ENCODE measurements around the gene PPP1R3D.

PPP1R3D gene

DNA sequence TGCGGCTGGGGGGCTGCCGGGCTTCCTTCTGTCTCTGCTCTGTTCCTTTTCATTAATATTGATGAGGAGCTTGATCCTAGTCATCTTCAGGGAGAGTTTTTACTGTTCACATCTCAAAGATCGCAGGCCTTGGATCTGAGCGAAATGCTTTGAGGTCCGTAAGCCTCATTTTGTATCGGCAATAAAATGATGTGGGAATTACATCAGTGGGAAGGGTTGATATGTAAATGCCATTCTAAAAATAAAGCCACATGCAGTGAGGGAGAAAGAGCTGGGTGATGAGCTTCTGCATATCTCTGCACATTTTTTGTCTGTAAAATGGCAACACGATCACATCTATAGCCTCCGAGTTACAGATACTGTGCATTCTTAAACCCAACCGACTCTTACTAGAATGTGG lies 43.0 kb upstream of the PPP1R3D start:
- in situ Hi-C loops (cut with HindIII; ENCODE audit: low sequenced_read_pairs) = no loop called here
- TF ChIP-seq, protein P1, sequence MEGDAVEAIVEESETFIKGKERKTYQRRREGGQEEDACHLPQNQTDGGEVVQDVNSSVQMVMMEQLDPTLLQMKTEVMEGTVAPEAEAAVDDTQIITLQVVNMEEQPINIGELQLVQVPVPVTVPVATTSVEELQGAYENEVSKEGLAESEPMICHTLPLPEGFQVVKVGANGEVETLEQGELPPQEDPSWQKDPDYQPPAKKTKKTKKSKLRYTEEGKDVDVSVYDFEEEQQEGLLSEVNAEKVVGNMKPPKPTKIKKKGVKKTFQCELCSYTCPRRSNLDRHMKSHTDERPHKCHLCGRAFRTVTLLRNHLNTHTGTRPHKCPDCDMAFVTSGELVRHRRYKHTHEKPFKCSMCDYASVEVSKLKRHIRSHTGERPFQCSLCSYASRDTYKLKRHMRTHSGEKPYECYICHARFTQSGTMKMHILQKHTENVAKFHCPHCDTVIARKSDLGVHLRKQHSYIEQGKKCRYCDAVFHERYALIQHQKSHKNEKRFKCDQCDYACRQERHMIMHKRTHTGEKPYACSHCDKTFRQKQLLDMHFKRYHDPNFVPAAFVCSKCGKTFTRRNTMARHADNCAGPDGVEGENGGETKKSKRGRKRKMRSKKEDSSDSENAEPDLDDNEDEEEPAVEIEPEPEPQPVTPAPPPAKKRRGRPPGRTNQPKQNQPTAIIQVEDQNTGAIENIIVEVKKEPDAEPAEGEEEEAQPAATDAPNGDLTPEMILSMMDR (IDR thresholded peaks at IDR 0.05; ENCODE audit: low read depth, low read length, missing control alignments) = no peak
- no peak for DNase-seq (ENCODE audit: low read depth)
- no peak overlapping the region for H3K4me3 ChIP-seq (ENCODE audit: low read depth, low read length)

DNA sequence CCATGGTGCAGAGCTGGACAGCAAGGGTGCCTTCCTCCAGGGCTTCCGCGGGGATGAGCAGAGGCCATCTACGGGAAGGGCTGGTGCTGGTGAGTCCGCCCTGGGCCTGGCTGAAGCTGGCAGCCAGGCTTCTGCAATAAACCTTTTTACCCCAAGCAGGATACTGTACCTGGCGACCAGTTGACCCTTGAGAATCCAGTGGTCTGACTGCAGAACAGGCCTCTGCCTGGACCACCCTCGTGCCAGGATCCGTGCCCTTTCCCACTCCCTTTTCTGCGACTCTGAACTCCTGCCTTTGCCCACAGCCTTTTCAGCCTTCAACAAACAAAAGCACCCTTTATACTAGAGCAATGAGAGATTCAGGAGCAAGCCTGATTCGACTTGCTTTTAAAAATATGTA lies 37.0 kb upstream of the PPP1R3D start:
- in situ Hi-C loops (cut with HindIII; ENCODE audit: low sequenced_read_pairs) = no loop called here
- H3K4me3 ChIP-seq (ENCODE audit: low read depth, low read length) = no peak overlapping the region
- TF ChIP-seq, protein P1 (IDR thresholded peaks at IDR 0.05; ENCODE audit: low read depth, low read length, missing control alignments) = no peak
- no peak for DNase-seq (ENCODE audit: low read depth)

DNA sequence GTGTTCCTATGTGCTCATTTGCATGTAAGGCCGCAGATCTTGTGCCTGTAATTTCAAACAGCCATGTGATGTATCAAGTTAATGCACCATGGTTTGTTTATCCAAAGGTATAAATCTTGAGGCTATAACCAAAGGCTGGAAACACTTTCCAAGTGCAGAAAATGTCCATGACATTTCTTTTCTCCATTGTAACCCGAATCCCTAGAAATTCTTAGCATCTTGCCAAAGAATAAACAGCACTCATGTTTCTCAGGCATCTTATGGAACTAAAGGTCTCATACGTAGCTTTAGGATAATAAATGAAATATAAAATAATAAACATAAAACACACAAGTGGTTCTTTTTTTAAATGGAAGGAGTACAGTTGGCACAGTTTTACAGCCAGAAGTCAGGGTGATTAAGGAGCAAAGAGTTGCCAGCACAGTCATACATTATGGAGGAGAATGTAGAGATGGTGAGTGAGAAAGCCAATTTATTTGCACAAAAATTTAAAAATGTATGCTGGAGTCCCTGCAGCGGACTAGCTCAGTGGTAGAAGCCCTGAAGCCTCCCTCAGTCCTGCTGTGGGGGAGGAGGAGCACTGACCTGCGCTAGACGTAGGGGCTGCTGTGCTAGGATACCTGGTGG lies 36.2 kb upstream of the PPP1R3D start:
- DNase-seq (ENCODE audit: low read depth) = no peak
- no peak overlapping the region for H3K4me3 ChIP-seq (ENCODE audit: low read depth, low read length)
- TF ChIP-seq, protein P1 (IDR thresholded peaks at IDR 0.05; ENCODE audit: low read depth, low read length, missing control alignments) = no peak
- in situ Hi-C loops (cut with HindIII; ENCODE audit: low sequenced_read_pairs) = no loop called here

DNA sequence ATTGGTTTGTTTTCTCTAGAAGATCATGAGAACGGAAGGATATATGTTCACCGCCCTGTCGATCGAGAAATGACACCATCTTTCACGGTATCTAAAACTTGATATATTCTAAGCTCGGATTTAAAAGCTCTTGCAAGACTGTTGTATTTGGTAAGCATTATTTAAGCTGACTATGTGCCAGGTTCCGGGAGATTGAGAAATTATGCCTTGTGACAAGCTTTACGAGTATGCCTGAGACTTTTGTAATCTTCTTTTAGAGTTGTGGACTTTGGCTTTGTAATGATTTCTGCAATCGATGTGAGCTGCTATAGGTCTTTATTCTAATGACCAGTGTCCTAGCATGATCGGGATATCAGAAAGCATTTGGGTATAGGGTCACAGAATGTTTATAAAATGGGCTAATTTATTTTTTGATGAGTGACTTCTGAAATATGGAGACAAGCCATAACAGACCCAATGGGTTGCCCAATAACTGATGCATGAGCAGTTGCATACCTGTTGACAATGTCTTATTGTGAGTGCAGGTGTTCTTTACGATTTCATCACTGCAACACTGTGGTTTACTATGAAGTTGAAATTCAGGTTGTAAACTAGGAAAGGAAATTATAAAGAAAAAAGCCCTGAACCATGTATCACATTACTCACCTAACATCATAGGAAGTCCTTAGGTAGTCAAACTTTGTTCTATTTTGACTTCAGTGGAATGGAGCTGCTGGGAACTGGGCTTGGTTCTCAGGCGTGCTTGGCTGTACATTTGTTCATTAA lies 32.1 kb upstream of the PPP1R3D start:
- no peak for DNase-seq (ENCODE audit: low read depth)
- in situ Hi-C loops (cut with HindIII; ENCODE audit: low sequenced_read_pairs) = no loop called here
- no peak overlapping the region for H3K4me3 ChIP-seq (ENCODE audit: low read depth, low read length)
- TF ChIP-seq, protein P1 (IDR thresholded peaks at IDR 0.05; ENCODE audit: low read depth, low read length, missing control alignments) = no peak

DNA sequence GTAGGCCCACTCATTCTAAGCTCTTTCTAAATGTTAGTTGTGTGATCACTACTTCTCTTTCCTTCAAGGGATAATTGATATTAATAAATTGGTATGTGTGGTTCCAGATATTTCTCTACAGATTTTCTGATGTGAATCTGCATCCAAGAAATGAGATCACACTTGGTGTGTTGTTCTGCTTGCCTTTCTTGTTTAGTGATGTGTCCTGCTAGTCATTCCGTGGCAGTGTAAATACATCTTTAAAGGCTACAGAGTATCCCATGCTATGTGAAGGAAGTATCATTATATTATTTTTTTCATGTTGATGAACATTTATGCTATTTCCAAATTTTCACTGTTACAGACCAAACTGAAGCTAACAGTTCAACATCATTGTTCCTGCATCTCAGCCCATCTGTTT lies 31.3 kb upstream of the PPP1R3D start:
- in situ Hi-C loops (cut with HindIII; ENCODE audit: low sequenced_read_pairs) = no loop called here

DNA sequence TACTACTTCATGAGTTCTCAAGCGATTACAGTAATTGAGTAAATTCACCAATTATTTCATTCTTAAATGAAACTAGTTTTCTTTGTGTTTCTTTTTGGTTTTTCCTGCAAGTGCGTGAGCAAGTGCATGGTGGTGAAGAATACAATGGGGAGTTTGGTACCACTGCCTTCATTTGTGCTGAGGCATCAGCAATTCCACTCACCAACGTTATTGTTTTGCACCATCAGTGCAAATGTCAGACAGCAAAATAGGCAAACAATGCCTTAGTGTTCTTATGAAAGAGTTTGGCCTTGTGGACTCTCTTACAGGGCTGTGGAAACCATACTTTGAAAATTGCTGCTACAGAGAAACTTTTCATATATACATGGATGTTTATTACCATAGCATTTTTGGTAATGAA lies 26.3 kb upstream of the PPP1R3D start:
- H3K4me3 ChIP-seq (ENCODE audit: low read depth, low read length) = no peak overlapping the region
- in situ Hi-C loops (cut with HindIII; ENCODE audit: low sequenced_read_pairs) = no loop called here
- DNase-seq (ENCODE audit: low read depth) = no peak
- TF ChIP-seq, protein P1 (IDR thresholded peaks at IDR 0.05; ENCODE audit: low read depth, low read length, missing control alignments) = no peak

More for the DNA sequence above, 31.3 kb upstream of the PPP1R3D start:
- TF ChIP-seq, protein P1 (IDR thresholded peaks at IDR 0.05; ENCODE audit: low read depth, low read length, missing control alignments) = no peak
- DNase-seq (ENCODE audit: low read depth) = no peak
- H3K4me3 ChIP-seq (ENCODE audit: low read depth, low read length) = no peak overlapping the region
